NCI-H2171 (cell line): ENCODE measurements around the gene RTN1.

Source experiments
- DNase-seq: peaks from one replicate; lab custom pipeline; 2025; lab: John Stamatoyannopoulos, UW

RTN1 gene

GRCh38 chr14:59629444-59630287 is 240.9 kb downstream of the RTN1 start:
- peak; percentile 63 for DNase-seq

- DNase-seq, result peak; percentile 21
Measured at GRCh38 chr14:59627011-59627520, 243.5 kb downstream of the RTN1 start.

- DNase-seq, result no peak
Measured at GRCh38 chr14:59622631-59623030, 247.9 kb downstream of the RTN1 start.

GRCh38 chr14:59619061-59619460 is 251.5 kb downstream of the RTN1 start:
- DNase-seq, result no peak

DNA sequence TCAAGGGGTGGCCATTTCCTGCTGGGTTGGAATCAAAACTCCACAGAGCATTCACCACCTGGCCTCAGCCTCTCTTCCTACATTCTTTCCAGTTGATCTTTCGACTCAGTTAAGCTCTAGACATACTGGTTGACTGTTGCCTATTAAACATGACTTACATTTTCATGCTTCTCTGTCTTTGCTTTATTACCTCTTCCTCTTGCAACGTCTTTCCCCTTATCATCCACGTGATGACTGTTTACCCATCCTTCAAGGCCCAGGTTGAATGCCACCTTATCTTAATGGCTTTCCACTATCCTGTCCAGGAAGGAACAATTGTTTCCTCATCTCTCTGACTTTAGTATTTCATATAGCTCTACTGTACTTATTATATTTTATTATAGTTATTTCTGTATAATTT is 269.5 kb downstream of the RTN1 start:
- no peak for DNase-seq

DNA sequence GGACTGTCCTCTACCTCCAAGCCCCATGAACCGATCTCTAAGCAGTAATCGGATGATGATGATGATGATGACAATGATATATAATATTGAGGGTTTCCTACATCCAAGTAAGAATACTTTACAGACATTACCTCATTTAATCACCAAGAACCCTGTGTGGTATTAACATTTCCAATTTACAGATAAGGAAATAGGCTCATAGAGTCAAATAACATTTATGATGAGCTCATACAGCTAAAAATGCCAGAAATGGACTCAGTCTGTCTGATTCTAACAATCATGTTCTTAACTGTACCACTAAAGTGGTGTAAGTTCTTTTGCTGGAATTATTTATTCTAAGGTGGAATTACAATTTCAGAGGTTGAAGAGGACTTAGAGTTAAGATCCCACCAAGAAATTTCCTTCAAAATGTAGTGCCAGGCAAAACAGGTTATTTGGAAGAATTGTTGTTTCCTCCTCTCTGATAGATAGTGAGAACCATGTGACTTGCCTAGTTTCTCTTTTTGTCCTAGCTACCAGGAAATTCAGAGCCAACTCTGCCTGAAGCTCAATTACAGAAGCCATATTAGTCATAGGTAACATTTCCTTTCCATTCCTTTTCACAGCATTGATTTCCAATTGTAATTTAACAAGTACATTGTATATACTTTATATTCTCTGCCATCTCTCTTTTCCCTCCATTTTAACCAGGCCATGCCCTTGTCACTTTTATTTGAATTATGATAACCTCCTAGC is 270.2 kb downstream of the RTN1 start:
- DNase-seq, result no peak

GRCh38 chr14:59595071-59595470 is 275.5 kb downstream of the RTN1 start:
- no peak for DNase-seq

DNA sequence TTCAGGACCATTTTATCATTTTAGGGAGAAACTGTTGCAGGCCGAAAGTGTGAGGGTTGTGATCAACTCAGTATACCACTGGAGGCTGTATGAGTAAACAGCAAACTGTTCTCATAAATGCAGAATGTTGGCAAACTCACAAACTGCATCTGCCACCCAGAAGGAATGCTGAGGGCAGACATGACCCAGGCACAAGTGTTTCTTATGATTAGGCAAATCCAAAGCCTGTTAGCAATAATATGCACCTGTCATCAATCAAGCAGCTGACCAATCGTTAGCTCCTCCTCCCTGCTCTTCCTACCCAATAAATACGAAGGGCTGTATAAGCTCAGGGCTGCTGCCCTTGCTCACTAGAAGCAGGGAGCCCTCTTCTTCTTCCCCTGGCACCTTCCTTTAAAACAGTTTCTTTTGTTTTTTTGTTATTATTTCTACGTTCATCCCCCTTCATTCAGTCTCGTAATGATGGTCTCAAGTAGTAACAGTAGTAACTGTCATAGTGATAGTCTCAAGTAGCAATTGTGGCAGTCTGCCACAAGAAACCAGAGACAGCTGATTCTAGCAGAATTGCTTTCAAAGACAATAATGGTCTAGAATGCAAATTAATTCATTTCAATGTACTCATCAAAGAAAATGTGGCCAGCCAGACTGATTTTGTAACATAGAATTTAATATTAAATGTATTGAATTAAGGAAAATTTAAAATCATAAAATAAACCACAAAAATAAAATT is 278.8 kb downstream of the RTN1 start:
- no peak for DNase-seq

DNA sequence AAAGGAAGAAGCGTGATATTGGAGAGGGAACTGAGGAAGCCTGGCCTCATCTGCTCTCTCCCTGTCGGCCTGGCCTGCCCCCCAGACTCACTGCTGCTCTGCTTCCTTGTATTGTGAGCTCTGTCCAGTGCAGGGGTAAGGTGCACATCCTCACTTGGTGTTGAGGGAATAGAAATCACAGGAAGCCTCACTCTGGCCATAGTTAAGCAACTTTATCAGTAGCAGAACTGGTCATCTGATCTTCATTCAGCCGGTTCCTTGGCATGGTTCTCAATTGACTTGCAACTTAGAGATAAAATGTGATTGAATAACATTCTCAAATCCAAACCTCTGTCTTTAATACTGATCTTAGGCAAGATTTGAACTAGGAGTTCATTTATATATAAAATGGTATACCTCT is 282.5 kb downstream of the RTN1 start:
- DNase-seq, result no peak

- no peak for DNase-seq
Measured at GRCh38 chr14:59585891-59586554, 284.6 kb downstream of the RTN1 start.

GRCh38 chr14:59583755-59584154 is 286.8 kb downstream of the RTN1 start:
- DNase-seq, result no peak

GRCh38 chr14:59582845-59583509 is 287.6 kb downstream of the RTN1 start:
- DNase-seq, result peak; percentile 82

GRCh38 chr14:59582161-59582560 is 288.4 kb downstream of the RTN1 start:
- peak; percentile 86 for DNase-seq

- no peak for DNase-seq
Measured at GRCh38 chr14:59580911-59581310, 289.7 kb downstream of the RTN1 start.

DNA sequence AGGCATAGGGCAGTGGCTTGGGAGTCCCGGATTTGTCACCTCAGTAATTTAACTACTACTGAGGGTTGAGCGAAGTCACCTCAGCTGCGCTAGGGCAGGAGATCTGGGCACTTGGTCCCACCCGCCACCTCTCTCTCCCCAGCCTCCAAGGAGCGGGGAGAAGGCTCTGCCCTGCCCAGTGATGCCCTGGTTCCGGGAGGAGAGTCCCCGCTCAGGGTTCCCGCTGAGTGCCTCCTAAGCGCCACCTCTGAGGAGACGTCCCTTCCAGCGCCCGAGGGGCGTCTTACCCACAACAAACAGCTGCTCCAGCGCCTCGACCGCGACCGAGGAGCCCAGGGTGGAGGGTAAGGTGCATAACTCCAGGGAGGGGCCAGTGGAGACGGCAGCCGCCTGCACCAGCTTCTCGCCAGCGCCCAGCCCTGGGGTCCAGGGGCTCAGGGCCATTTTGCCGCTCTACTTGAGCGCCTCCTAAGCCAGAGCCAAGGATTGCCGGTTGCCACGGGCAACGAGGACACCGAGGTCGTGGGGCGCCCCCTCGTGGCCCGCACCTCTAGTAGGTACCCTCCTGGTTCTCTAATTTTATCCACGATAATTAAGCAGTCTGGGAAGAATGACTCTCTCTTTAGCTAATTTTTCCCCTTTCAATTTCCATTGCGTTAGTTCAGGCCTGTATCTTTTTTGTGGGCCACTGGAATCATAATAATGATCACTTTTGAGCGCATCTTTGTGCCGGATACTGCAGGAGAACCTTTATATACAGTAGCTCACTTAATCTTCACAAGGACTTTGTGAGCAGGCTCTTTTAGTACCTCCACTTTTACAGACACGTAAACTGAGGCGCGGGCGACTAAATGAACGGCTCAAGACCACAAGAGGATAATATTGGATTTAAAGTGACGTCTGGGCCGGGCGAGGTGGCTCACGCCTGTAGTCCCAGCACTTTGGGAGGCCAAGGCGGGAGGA is 294.0 kb downstream of the RTN1 start, which contains the start of gene CCDC175:
CCDC175 (minus strand) TSS at position 481 of the 963 bp plus-strand sequence; CDS start at position 444, 37 bp downstream.
- DNase-seq, result peak; percentile 32

DNA sequence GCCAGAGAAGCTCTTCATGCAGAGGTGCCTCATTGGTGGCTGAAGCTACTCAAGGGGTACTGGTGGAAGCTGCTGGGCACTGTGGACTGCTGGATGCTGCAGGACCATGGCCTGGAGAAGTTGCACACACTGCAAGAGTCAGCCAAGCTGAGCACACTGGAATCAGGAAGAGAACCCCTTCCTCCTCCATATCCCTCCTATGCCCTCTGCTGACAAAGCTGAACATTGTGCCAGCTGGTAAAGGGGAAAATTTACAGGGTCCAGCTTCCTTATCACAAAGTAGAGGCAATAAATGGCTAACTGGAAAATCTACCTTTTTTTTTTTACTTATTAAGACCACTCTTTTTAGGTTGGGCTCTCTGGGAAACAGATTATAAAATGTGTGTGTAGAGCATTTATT is 300.5 kb downstream of the RTN1 start:
- DNase-seq, result no peak

DNA sequence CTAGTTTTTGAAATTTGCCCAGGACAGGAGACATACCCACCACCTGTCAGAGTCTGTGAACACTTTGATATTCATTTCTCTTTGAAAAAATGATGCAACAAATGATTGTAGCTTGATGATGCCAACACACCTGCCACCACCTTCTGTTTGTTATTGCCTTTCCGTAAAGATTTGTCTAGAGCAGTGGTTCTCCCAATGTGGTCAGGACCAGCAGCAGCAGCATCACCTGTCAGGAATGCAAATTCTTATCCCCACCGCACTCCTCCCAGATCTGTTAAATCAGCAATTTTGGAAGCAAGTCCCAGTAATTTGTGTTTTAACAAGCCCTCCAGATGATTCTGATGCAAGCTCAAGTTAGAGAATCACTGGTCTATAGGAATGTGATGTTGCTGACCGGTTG is 303.9 kb downstream of the RTN1 start:
- peak; percentile 87 for DNase-seq

DNA sequence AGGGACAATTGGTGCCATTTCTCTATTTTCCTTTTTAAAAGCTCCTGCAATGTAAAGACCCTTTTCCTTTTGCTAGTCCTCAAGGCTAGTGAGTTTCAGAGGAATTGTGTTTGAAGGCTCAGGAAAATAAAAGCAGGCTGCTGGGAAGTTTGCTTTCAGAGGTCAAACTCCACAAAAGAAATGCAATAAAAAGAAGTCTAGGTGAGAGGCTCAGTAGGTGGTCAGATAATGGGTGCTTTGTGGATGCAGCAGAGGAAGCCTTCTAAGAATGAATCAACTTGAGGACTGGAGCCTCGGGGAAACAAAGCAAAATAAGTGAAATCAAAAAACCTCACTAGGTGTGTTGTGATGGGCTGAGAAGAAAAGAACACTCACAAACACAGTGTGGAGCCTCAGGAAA is 304.3 kb downstream of the RTN1 start:
- no peak for DNase-seq

GRCh38 chr14:59565087-59565486 is 305.5 kb downstream of the RTN1 start:
- DNase-seq, result no peak

DNA sequence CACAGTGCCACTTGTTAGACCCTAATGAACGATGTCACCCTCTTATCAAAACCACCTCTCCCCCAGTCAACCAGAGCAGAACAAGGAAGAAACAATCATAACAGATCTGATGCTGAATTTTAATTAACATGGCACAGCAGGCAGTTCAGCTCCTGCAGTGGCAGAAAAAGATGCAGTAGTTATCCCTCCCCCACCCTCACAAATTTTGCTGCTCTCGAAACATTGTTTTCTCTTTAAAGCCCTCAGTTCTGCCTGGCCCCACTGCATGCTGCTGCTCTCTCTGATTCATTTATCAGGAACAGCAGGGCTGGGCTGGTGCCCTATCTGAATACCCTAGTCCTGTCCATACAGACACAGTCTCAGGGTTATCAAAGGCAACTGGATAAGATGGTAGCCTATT is 306.2 kb downstream of the RTN1 start:
- no peak for DNase-seq
